Measurements from ENCODE around the gene IGFLR1. TPM values are rescaled to one million over a fixed set of nuclear protein-coding genes. Genes with fewer than 3 reads are reported as not detected.
"Not testable (repeated sequence)": the region's sequence is repeated elsewhere in the genome, so short reads cannot be mapped to it uniquely, and the experiment has no call there.

Gene IGFLR1
- polyA plus RNA-seq, 2 of the 4 experiments (the other 2 are of a cell fraction): 6.4 to 14.4 TPM

- H3K4me1 ChIP-seq: peaks cover 31% of the 10 kb centered on the region
- DNase-seq (ENCODE audit: low read depth in 1 of 2, low spot score in 1 of 2): peak; percentile 56 to 76
- ChIA-PET CTCF (interaction anchor here (0.7 to 2.3 kb wide), 6 partner anchors 8 to 181 kb away, joined by 3 to 8 read pairs (median 4); no protein-coding TSS in a partner anchor), POLR2A (interaction anchor here (0.7 to 1.2 kb wide), 3 partner anchors 12 to 217 kb away, joined by 3 to 7 read pairs (median 4); partner anchors contain the start of gene LIN37)
- peak; percentile 18 for FAIRE-seq
- H3K4me3 ChIP-seq: peak overlapping the region; percentile 62
- H3K27ac ChIP-seq: no peak overlapping the region
- H3K9me3 ChIP-seq: no peaks in the 10 kb centered on the region
- WGBS (ENCODE audit: missing lambda C conversion rate): 11% methylated on average over 16 of the region's 16 CpGs
- H3K4me2 ChIP-seq: peak overlapping the region; percentile 96
- TF ChIP-seq FOSL2 (IDR thresholded peaks at IDR 0.05) (no peak), FOSL2 (CRISPR knock-in tag; IDR thresholded peaks at IDR 0.05) (no peak), MAZ (IDR thresholded peaks at IDR 0.05; ENCODE audit: borderline replicate concordance, low read depth, low read length) (no peak), PHF8 (IDR thresholded peaks at IDR 0.05; ENCODE audit: borderline replicate concordance, low read depth) (no peak), E2F6 (IDR thresholded peaks at IDR 0.05; ENCODE audit: borderline replicate concordance, low read depth) (0 out of 2 replicates have a peak, but pooled peaks have one; percentile 10), NFE2L2 (conservative IDR thresholded peaks at IDR 0.05; ENCODE audit: low read length) (no peak), HOXB13 (CRISPR knock-in tag; IDR thresholded peaks at IDR 0.05; ENCODE audit: low read depth) (0 out of 2 replicates have a peak, but pooled peaks have one; percentile 6), ZC3H11A (IDR thresholded peaks at IDR 0.05) (0 out of 2 replicates have a peak, but pooled peaks have one; percentile 3), MYC (IDR thresholded peaks at IDR 0.05; ENCODE audit: borderline replicate concordance, low read length) (0 out of 2 replicates have a peak, but pooled peaks have one; percentile 4)
- peak; percentile 35 to 42 for ATAC-seq
These were observed 32.2 kb upstream of the IGFLR1 start for GRCh38 chr19:35774274-35775045.

GRCh38 chr19:35773020-35773806, 31.0 kb upstream of the IGFLR1 start:
- Histone ChIP-seq H3K4me3 (no peak overlapping the region), H3K4me2 (peak overlapping the region; percentile 45), H3K9me3 (no peaks in the 10 kb centered on the region), H3K27ac (peak overlapping the region in 1 of 2 experiments; percentile 3; a peak in 2 of 6 replicates), H3K4me1 (peaks cover 31% of the 10 kb centered on the region)
- WGBS (ENCODE audit: missing lambda C conversion rate): 59% methylated on average over 9 of the region's 9 CpGs
- CTCF ChIA-PET: interaction anchor here (0.8 to 2.3 kb wide), 8 partner anchors 9 to 109 kb away, joined by 3 to 8 read pairs (median 4); partner anchors contain the start of genes PSENEN and U2AF1L4
- ATAC-seq (peak in 1 of 2 experiments; percentile 0; a peak in 1 of 6 replicates), DNase-seq (ENCODE audit: low read depth in 1 of 2, low spot score in 1 of 2) (peak; percentile 68 to 82), FAIRE-seq (no peak)
- POLR2A ChIA-PET: interaction anchor here (0.6 to 1.6 kb wide), 6 partner anchors 12 to 216 kb away, joined by 3 to 10 read pairs (median 4); partner anchors contain the start of genes LIN37, PSENEN and U2AF1L4
- TF ChIP-seq TFCP2L1 (CRISPR knock-in tag; IDR thresholded peaks at IDR 0.05): 0 out of 2 replicates have a peak, but pooled peaks have one; percentile 12
- TF ChIP-seq RCOR1 (IDR thresholded peaks at IDR 0.05; ENCODE audit: low read depth, low read length): no peak
- no peak for TF ChIP-seq HES2 (IDR thresholded peaks at IDR 0.05)
- TF ChIP-seq MAFK (IDR thresholded peaks at IDR 0.05; ENCODE audit: partially characterized antibody): peak; percentile 81
- TF ChIP-seq HOXA7 (CRISPR knock-in tag; IDR thresholded peaks at IDR 0.05): no peak
- TF ChIP-seq HMGXB4 (CRISPR knock-in tag; IDR thresholded peaks at IDR 0.05; ENCODE audit: borderline replicate concordance): no peak
- no peak for TF ChIP-seq EHF (CRISPR knock-in tag; IDR thresholded peaks at IDR 0.05)
- TF ChIP-seq SREBF2 (IDR thresholded peaks at IDR 0.05): no peak
- TF ChIP-seq EP300 (IDR thresholded peaks at IDR 0.05): no peak
- TF ChIP-seq FOSL2 (IDR thresholded peaks at IDR 0.05): no peak
- peak; percentile 62 for TF ChIP-seq FOSL2 (CRISPR knock-in tag; IDR thresholded peaks at IDR 0.05)
- TF ChIP-seq KDM1A (IDR thresholded peaks at IDR 0.05; ENCODE audit: low read depth): no peak
- TF ChIP-seq NFE2L2 (conservative IDR thresholded peaks at IDR 0.05; ENCODE audit: low read length): peak; percentile 58

GRCh38 chr19:35772362-35772761, 30.1 kb upstream of the IGFLR1 start:
- ChIA-PET CTCF (interaction anchor here (0.7 to 2.3 kb wide), 6 partner anchors 11 to 159 kb away, joined by 3 to 8 read pairs (median 4); partner anchors contain the start of genes PSENEN and U2AF1L4), POLR2A (interaction anchor here (0.7 to 1.6 kb wide), 4 partner anchors 15 to 70 kb away, joined by 3 to 10 read pairs (median 6); partner anchors contain the start of genes LIN37, PSENEN and U2AF1L4)
- H3K4me3 ChIP-seq; FAIRE-seq; DNase-seq (ENCODE audit: low read depth in 1 of 2, low spot score in 1 of 2); H3K27ac ChIP-seq; ATAC-seq; H3K9me3 ChIP-seq; H3K4me2 ChIP-seq: not testable (repeated sequence)
- 93% methylated on average over 5 of the region's 5 CpGs for WGBS (ENCODE audit: missing lambda C conversion rate)
- H3K4me1 ChIP-seq: peaks cover 31% of the 10 kb centered on the region
